Heart left ventricle (tissue), 13 donors: ENCODE results near the gene P2RX7.

Source experiments
- POLR2A ChIP-seq, 2 donors: fragments of 450-650 bp; IDR thresholded peaks; one replicate each; pipeline ENCODE4 v1.6.1; 2017; ENCODE audit warnings: antibody characterized with exemption in 2 of 2, mild to moderate bottlenecking in 2 of 2, moderate library complexity in 2 of 2
- TF ChIP-seq, protein P1 (sequence below), 12 donors: fragments of 200-600 bp; sonication (generic) in 4 of 12; IDR thresholded peaks; one replicate each; pipeline versions ENCODE4 v1.5.0 to v1.8.0; 2018 to 2022; ENCODE audit warnings: antibody characterized with exemption in 12 of 12, mild to moderate bottlenecking in 5 of 12
- donor health status: ischemic (EF 13 %, LVEDD 7.1; RV severe dilation, severe dysfunction).
- donor health status: DM: no; HTN: yes; CAD: no.
- donor health status: DM: no; HTN: no; CAD: no.
- donor health status: ischemic (EF 25% LVEDD 6.9; RV normal size, moderate dysfunction).
- donor health status: ischemic (EF 25% LVEDD 5.7; RV mildly dilated, moderate dysfunction).
- donor health status: ischemic (EF 35%, LVEDD 5.7; RV mildly dilated, moderate dysfunction).
- donor health status: nonischemic (EF 11% LVEDD 7.7; RV severe dilation, severe dysfunction).
- donor health status: DM: yes; HTN: yes; CAD: no.
- donor health status: PGD.
- donor health status: ischemic (EF 29% LVEDD 5.4; RV normal size, mild dysfunction).
- donor health status: nonischemic (EF 23%, LVEDD 6.1; RV moderate dilation, normal function).

DNA sequence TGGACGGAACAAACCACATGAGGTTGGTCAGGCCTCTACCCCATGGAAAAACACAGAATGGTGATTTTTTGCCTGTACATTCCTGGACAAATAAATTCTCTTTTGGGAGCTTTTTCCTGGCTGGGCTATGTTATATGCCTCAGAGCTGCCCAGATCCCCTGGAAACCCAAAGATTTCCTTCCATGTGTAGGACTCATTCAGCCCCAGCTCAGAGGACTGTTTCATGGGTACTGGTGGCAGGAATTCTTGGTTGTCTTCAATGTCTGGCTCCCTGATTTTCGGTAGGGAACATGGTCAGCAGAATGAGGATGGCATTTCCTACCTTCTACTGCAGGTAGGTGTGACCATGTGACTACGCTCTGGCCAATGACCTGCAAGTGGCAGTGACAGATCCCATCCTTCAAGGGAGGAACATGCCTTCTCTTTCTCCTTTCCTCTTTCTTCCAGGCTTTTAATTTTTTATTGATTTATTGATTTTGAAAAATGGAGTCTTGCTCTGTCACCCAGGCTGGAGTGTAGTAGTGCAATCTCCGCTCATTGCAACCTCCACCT, 15.4 kb upstream of the P2RX7 start:
- TF ChIP-seq, protein P1, sequence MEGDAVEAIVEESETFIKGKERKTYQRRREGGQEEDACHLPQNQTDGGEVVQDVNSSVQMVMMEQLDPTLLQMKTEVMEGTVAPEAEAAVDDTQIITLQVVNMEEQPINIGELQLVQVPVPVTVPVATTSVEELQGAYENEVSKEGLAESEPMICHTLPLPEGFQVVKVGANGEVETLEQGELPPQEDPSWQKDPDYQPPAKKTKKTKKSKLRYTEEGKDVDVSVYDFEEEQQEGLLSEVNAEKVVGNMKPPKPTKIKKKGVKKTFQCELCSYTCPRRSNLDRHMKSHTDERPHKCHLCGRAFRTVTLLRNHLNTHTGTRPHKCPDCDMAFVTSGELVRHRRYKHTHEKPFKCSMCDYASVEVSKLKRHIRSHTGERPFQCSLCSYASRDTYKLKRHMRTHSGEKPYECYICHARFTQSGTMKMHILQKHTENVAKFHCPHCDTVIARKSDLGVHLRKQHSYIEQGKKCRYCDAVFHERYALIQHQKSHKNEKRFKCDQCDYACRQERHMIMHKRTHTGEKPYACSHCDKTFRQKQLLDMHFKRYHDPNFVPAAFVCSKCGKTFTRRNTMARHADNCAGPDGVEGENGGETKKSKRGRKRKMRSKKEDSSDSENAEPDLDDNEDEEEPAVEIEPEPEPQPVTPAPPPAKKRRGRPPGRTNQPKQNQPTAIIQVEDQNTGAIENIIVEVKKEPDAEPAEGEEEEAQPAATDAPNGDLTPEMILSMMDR (IDR thresholded peaks at IDR 0.05), result no peak
- no peak for TF ChIP-seq POLR2A (IDR thresholded peaks at IDR 0.05)
